ENCODE results near the gene SP9.

The SP9 gene

GRCh38 chr2:174341995-174342685 is 7.4 kb downstream of the SP9 start:
- Histone ChIP-seq H3K4me1 (peaks cover 5 to 33% (median 12%) of the 10 kb centered on the region in 10 experiments; a peak in 19 of 20 replicates), H3K9ac (no peak overlapping the region), H3K36me3 (peaks cover 0 to 6% (median 2%) of the 10 kb centered on the region in 11 experiments; a peak in 7 of 22 replicates), H3K4me2 (peak overlapping the region in 8 of 11 experiments; percentile 1 to 86 (median 20); a peak in 9 of 22 replicates), H3K27ac (no peak overlapping the region), H3K4me3 (peak overlapping the region in 4 of 10 experiments; percentile 8 to 21 (median 19); a peak in 5 of 20 replicates), H3K27me3 (peaks cover 88 to 97% (median 90%) of the 10 kb centered on the region in 11 experiments), H3K9me3 (replicated peaks in 1 of 11) (no peaks in the 10 kb centered on the region), H4K20me1 (peaks cover 9 to 91% (median 75%) of the 10 kb centered on the region in 11 experiments; a peak in 20 of 22 replicates)
- no peak for TF ChIP-seq Cebpa-rat (IDR thresholded peaks at IDR 0.05)

DNA sequence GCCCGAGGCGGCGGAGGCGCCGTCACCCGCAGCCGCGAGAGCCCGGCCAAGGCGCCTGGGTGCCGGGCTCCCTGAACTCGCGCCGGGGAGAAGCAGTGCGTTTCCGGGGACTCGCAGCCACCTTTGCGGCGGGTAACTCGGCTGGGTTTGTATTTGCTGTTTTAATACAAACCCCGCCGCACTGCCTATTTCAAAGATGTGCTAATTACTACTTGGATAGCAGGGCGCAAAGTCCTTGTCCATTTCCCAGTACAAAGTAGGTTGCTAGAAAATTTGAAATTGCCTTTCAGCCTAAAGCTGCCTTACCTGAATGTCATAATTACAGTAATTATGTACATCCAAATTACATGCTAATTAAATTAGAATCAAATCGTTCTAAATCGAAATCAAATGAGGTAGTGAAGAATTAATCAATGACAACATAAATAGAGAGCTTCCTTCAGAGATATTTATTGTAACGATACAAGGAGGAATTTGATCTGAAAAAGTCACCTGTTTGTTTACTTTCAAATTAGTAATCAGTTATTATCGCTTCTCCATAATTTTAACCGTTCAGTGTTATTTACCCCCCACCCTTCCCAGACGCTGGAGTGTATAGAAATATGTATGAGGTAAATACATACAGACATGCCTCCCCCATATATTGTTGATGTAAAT is 8.1 kb downstream of the SP9 start:
- peak overlapping the region in 4 of 11 experiments; percentile 9 to 86 (median 54); a peak in 6 of 22 replicates for H3K4me2 ChIP-seq
- peaks cover 0 to 12% (median 8%) of the 10 kb centered on the region in 11 experiments; a peak in 12 of 22 replicates for H3K36me3 ChIP-seq
- no peak overlapping the region for H3K27ac ChIP-seq
- H3K9me3 ChIP-seq (replicated peaks in 1 of 11): no peaks in the 10 kb centered on the region
- no peak for TF ChIP-seq Cebpa-rat (IDR thresholded peaks at IDR 0.05)
- no peak overlapping the region for H3K9ac ChIP-seq
- H4K20me1 ChIP-seq: peaks cover 9 to 85% (median 68%) of the 10 kb centered on the region in 11 experiments; a peak in 20 of 22 replicates
- peaks cover 0 to 28% (median 7%) of the 10 kb centered on the region in 10 experiments; a peak in 11 of 20 replicates for H3K4me1 ChIP-seq
- H3K27me3 ChIP-seq: peaks cover 82 to 90% (median 83%) of the 10 kb centered on the region in 11 experiments
- H3K4me3 ChIP-seq: no peak overlapping the region; a peak in 1 of 20 replicates

- Histone ChIP-seq H3K27me3 (peaks cover 77 to 86% (median 79%) of the 10 kb centered on the region in 11 experiments), H3K4me3 (peak overlapping the region in 2 of 10 experiments; percentile 17 to 19; a peak in 2 of 20 replicates), H3K9me3 (replicated peaks in 1 of 11) (no peaks in the 10 kb centered on the region), H3K9ac (no peak overlapping the region), H3K4me1 (peaks cover 0 to 28% (median 7%) of the 10 kb centered on the region in 10 experiments; a peak in 10 of 20 replicates), H3K36me3 (peaks cover under 1 to 17% (median 12%) of the 10 kb centered on the region in 11 experiments; a peak in 21 of 22 replicates), H3K4me2 (peak overlapping the region in 3 of 11 experiments; percentile 13 to 62 (median 55); a peak in 6 of 22 replicates), H3K27ac (no peak overlapping the region), H4K20me1 (peaks cover 9 to 80% (median 64%) of the 10 kb centered on the region in 11 experiments; a peak in 20 of 22 replicates)
- no peak for TF ChIP-seq Cebpa-rat (IDR thresholded peaks at IDR 0.05)
Measured at GRCh38 chr2:174343343-174343622, 8.5 kb downstream of the SP9 start.

DNA sequence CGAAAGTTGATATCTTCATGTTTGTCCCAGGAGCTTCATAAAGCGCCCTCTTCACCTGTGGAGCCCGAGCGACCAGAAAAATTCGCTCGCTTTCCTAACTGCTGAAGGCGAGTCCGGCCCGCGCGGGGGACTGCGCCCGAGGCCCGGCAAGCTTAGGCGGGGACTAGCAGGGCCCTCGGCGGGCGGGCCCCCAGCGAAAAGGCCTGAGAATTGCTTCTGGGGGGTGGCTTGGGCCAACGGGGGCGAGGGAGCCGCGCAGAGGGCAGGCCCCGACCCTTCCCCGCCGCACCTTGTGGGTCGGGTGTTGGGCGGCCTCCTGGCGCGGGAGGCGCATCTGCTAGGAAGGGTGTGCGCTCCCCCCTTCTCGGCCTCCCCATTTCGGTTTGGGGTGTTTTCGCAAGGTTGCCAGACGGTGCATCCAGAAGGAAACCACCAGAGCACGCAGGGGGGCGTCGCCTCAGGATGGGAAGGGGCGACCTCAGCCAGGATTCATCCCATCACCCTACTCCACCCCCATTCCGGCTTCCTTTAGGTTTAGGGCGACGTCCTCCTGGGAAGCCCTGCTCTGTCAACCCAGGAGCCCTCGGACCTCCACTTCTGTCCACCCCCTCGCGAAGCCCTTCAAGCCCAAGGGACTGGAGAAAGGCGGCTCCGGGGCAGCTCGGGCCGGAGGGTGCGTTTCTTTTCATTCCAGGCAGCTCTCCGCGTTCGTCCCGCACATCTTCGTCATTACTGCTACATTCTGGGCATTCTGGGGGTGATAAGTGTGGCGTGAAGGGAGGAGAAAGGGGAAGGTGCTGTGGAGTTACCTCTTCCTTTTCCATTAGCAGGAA is 9.1 kb downstream of the SP9 start:
- Histone ChIP-seq H4K20me1 (peaks cover 9 to 75% (median 58%) of the 10 kb centered on the region in 11 experiments; a peak in 20 of 22 replicates), H3K9me3 (replicated peaks in 1 of 11) (no peaks in the 10 kb centered on the region), H3K36me3 (peaks cover 6 to 23% (median 18%) of the 10 kb centered on the region in 11 experiments), H3K4me3 (peak overlapping the region in 2 of 10 experiments; percentile 17 to 19; a peak in 3 of 20 replicates), H3K27ac (no peak overlapping the region), H3K27me3 (peaks cover 71 to 80% (median 73%) of the 10 kb centered on the region in 11 experiments), H3K9ac (no peak overlapping the region), H3K4me2 (peak overlapping the region in 3 of 11 experiments; percentile 13 to 62 (median 55); a peak in 6 of 22 replicates), H3K4me1 (peaks cover 0 to 28% (median 7%) of the 10 kb centered on the region in 10 experiments; a peak in 10 of 20 replicates)
- TF ChIP-seq Cebpa-rat (IDR thresholded peaks at IDR 0.05): no peak

DNA sequence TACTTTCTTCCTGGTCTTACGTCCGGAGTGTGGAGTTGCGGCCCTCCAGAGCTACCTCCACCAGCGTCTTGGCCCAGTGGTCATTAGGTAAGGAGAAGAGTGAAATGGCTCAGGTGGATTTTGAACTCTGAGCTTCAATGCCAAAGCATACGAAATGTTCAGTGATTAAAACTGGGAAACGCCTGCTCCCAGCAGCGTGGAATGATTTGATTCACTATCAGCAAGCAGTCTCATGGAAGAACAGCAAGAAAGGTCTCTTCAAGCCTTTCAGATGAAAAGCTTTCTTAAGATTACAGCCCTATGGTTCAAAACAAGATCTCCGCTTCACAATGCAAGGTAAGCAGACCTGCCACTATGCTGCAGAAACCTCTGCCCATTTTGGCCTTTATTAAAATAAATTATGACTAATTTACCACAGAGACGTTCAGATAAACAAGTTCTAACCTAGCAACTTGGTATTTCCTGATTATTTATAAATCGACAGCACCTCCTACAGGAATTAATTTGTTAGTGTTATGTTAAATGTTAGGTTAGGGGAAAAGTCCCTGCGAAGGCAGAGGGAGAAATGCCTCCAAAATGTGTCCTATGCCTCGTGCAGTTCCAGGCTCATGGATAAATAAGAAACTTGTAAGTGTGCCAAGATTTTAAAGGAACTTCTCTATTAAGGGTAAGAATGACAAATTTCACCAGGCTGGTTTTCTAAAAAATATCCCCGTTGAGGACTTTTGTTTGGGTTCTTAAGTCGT is 10.1 kb downstream of the SP9 start:
- H3K4me3 ChIP-seq: no peak overlapping the region
- TF ChIP-seq Cebpa-rat (IDR thresholded peaks at IDR 0.05): no peak
- peaks cover 61 to 70% (median 63%) of the 10 kb centered on the region in 11 experiments for H3K27me3 ChIP-seq
- no peak overlapping the region for H3K27ac ChIP-seq
- H3K9ac ChIP-seq: no peak overlapping the region
- peaks cover 11 to 30% (median 22%) of the 10 kb centered on the region in 11 experiments for H3K36me3 ChIP-seq
- H3K4me2 ChIP-seq: no peak overlapping the region
- peaks cover 0 to 28% (median 7%) of the 10 kb centered on the region in 10 experiments; a peak in 10 of 20 replicates for H3K4me1 ChIP-seq
- no peaks in the 10 kb centered on the region for H3K9me3 ChIP-seq (replicated peaks in 1 of 11)
- H4K20me1 ChIP-seq: peaks cover 9 to 64% (median 48%) of the 10 kb centered on the region in 11 experiments; a peak in 20 of 22 replicates

GRCh38 chr2:174350018-174350417 is 15.3 kb downstream of the SP9 start:
- TF ChIP-seq Cebpa-rat (IDR thresholded peaks at IDR 0.05): no peak
- no peak overlapping the region for H3K4me3 ChIP-seq

GRCh38 chr2:174350593-174351181 is 15.9 kb downstream of the SP9 start:
- Histone ChIP-seq H3K4me2 (no peak overlapping the region), H3K9ac (no peak overlapping the region), H3K27ac (no peak overlapping the region), H4K20me1 (peaks cover 0 to 19% (median 0%) of the 10 kb centered on the region in 11 experiments; a peak in 5 of 22 replicates), H3K27me3 (peaks cover 3 to 12% (median 5%) of the 10 kb centered on the region in 11 experiments), H3K9me3 (replicated peaks in 1 of 11) (no peaks in the 10 kb centered on the region), H3K4me1 (peaks cover 0 to 2% (median 0%) of the 10 kb centered on the region in 10 experiments; a peak in 2 of 20 replicates), H3K4me3 (no peak overlapping the region), H3K36me3 (peaks cover 12 to 59% (median 26%) of the 10 kb centered on the region in 11 experiments)
- no peak for TF ChIP-seq Cebpa-rat (IDR thresholded peaks at IDR 0.05)

More at GRCh38 chr2:174350018-174350417, 15.3 kb downstream of the SP9 start:
- H3K9me3 ChIP-seq (replicated peaks in 1 of 11): no peaks in the 10 kb centered on the region
- H3K4me2 ChIP-seq: no peak overlapping the region
- peaks cover 10 to 18% (median 11%) of the 10 kb centered on the region in 11 experiments for H3K27me3 ChIP-seq
- peaks cover 12 to 58% (median 26%) of the 10 kb centered on the region in 11 experiments for H3K36me3 ChIP-seq
- H3K9ac ChIP-seq: no peak overlapping the region
- H4K20me1 ChIP-seq: peaks cover 0 to 24% (median 0%) of the 10 kb centered on the region in 11 experiments; a peak in 6 of 22 replicates
- H3K27ac ChIP-seq: no peak overlapping the region
- no peaks in the 10 kb centered on the region for H3K4me1 ChIP-seq
